ENCODE data around the gene NADK. TPM values are rescaled to one million over a fixed set of nuclear protein-coding genes. Genes with fewer than 3 reads are reported as not detected.

NADK gene
- total RNA-seq, 1 donor from 2014 or later: 90.1 TPM

DNA sequence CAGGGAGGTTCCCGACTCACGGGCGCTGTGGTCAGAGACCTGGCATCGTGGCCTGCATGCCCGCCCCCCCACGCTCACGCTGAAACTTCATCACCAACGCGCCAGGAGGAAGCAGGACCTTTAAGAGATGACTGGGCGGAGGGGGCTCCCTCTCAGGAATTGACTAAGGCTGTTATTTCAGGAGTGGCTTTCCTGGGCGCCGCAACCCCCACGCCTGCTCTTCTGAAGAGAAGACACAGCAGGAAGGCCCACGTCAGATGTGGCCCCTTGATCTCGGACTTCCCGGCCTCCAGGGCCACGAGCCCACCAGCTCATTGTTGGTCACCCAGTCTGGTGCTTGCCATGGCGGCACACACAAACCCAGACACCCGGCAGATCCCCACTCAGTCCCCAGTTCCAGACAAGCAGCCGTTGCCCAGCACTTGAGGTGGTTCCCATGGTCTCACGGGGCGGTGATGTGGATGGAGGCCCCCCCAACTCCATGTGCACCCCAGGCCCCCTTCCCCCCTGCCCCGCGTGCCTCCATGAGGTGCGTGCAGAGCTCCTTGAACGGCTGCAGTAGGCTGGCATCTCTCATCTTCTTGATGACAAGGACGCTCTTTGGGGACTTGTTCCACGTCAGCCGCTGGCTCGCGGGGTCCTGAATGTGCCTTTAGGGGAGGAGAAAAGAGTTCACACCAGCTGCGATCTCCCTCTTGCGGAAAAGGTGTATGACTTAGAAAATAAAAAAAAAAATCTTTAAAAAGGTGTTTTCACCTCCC is 21.4 kb downstream of the NADK start:
- H3K36me3 ChIP-seq: peaks cover 0 to 75% of the 10 kb centered on the region in 2 donors
- H3K27me3 ChIP-seq: no peaks in the 10 kb centered on the region
- no peak overlapping the region for H3K27ac ChIP-seq

DNA sequence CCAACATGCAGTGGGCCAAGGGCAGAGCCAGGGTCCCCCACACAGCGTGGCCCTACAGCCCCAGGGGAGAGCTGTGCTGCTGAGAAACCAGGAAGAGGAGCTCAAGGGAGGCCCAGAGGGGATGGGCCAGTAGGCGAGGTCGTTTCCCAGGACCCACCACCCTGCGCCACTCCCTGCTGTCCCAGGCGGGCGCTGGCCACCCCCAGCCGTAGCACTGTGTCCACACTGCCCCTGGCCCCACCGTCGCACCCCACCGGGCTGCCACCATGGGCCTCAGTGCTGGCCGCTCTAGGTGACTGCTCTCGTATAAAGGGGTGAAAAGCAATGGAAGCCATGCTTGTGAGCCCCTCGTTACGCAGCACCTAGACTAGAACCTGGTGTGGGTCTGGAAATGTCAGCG is 22.4 kb downstream of the NADK start:
- H3K27me3 ChIP-seq: no peaks in the 10 kb centered on the region
- no peak for TF ChIP-seq POLR2A (IDR thresholded peaks at IDR 0.05)
- no peak for TF ChIP-seq POLR2AphosphoS5 (IDR thresholded peaks at IDR 0.05; ENCODE audit: insufficient read depth in 1 of 2, low read depth in 1 of 2)
- TF ChIP-seq, protein P1, sequence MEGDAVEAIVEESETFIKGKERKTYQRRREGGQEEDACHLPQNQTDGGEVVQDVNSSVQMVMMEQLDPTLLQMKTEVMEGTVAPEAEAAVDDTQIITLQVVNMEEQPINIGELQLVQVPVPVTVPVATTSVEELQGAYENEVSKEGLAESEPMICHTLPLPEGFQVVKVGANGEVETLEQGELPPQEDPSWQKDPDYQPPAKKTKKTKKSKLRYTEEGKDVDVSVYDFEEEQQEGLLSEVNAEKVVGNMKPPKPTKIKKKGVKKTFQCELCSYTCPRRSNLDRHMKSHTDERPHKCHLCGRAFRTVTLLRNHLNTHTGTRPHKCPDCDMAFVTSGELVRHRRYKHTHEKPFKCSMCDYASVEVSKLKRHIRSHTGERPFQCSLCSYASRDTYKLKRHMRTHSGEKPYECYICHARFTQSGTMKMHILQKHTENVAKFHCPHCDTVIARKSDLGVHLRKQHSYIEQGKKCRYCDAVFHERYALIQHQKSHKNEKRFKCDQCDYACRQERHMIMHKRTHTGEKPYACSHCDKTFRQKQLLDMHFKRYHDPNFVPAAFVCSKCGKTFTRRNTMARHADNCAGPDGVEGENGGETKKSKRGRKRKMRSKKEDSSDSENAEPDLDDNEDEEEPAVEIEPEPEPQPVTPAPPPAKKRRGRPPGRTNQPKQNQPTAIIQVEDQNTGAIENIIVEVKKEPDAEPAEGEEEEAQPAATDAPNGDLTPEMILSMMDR (IDR thresholded peaks at IDR 0.05): no peak
- DNase-seq (ENCODE audit: extremely low spot score in 2 of 2): no peak
- no peaks in the 10 kb centered on the region for H3K9me3 ChIP-seq
- H3K4me3 ChIP-seq: no peak overlapping the region
- H3K4me1 ChIP-seq: peaks cover 16% of the 10 kb centered on the region
- H3K27ac ChIP-seq: no peak overlapping the region
- peaks cover 0 to 65% of the 10 kb centered on the region in 2 donors for H3K36me3 ChIP-seq
- intact Hi-C loops (cut with DNase I): no loop called here

More for the DNA sequence above, 21.4 kb downstream of the NADK start:
- intact Hi-C loops (cut with DNase I): no loop called here
- H3K9me3 ChIP-seq: no peaks in the 10 kb centered on the region
- TF ChIP-seq, protein P1 (IDR thresholded peaks at IDR 0.05): no peak
- TF ChIP-seq POLR2AphosphoS5 (IDR thresholded peaks at IDR 0.05; ENCODE audit: insufficient read depth in 1 of 2, low read depth in 1 of 2): no peak
- TF ChIP-seq POLR2A (IDR thresholded peaks at IDR 0.05): no peak
- no peak for DNase-seq (ENCODE audit: extremely low spot score in 2 of 2)
- H3K4me3 ChIP-seq: no peak overlapping the region
- H3K4me1 ChIP-seq: peaks cover 16% of the 10 kb centered on the region

DNA sequence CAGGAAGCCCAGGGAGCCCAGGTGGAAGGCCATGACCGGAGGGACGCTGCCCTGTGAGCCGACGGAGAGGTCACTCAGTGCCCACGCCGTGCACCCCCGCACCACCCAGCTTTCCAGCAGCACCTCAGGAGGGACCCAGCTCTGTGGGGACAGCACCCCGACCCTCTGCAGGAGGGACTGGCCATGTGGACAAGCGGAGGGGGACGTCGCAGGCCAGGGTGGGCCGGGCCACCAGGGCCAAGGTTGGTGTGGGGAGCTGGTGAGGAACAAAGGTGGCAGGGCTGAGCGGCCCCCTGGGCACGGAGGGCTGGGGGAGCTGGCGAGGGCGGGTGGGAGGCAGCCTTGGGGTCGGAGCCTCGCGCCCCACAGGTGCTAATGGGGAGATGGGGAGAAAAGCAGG is 22.8 kb downstream of the NADK start:
- Histone ChIP-seq H3K4me3 (no peak overlapping the region), H3K27ac (no peak overlapping the region), H3K36me3 (peaks cover 0 to 61% of the 10 kb centered on the region in 2 donors), H3K27me3 (no peaks in the 10 kb centered on the region), H3K9me3 (no peaks in the 10 kb centered on the region), H3K4me1 (peaks cover 16% of the 10 kb centered on the region)
- TF ChIP-seq POLR2AphosphoS5 (IDR thresholded peaks at IDR 0.05; ENCODE audit: insufficient read depth in 1 of 2, low read depth in 1 of 2) (no peak), POLR2A (IDR thresholded peaks at IDR 0.05) (no peak)
- TF ChIP-seq, protein P1 (IDR thresholded peaks at IDR 0.05): no peak
- intact Hi-C loops (cut with DNase I): no loop called here
- DNase-seq (ENCODE audit: extremely low spot score in 2 of 2): no peak

DNA sequence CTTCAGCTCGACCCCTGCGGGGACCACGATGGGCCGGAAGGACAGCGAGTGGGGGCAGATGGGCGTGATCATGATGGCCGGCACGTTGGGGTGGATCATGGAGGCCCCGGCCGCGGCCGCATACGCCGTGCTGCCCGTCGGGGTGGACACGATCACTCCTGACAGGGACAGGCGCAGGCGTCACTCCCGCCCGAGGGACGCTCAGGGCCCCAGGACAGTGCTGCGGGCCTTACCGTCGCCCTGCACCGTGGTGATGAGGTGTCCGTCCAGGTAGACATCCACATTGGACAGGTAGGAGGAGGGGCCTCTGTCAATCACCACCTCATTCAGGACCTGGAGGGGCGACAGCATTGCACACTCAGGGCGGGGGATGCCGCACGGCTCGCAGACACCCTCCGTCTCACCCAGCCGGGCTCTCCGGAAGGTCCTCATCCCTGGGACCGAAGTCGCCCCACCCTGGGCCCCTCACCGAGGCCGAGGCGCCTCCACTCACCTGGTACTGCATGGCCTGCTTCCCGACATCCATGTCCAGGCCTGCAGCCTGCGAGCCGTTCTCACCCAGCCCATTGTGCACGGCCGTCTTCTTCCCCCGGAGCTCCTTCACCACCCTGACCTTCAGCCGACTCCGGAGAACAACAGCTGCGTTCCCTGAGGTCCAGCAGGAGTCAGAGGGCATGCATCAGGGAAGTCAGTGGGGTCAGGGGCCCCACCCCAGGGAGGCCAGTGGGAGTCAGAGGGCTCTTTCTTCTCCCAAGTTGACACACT is 24.0 kb downstream of the NADK start:
- H3K4me3 ChIP-seq: no peak overlapping the region
- no peaks in the 10 kb centered on the region for H3K9me3 ChIP-seq
- peaks cover 0 to 49% of the 10 kb centered on the region in 2 donors for H3K36me3 ChIP-seq
- H3K27me3 ChIP-seq: no peaks in the 10 kb centered on the region
- intact Hi-C loops (cut with DNase I): no loop called here
- DNase-seq (ENCODE audit: extremely low spot score in 2 of 2): no peak
- no peak overlapping the region for H3K27ac ChIP-seq
- H3K4me1 ChIP-seq: peaks cover 14% of the 10 kb centered on the region
- TF ChIP-seq POLR2A (IDR thresholded peaks at IDR 0.05): no peak
- TF ChIP-seq, protein P1 (IDR thresholded peaks at IDR 0.05): no peak
- no peak for TF ChIP-seq POLR2AphosphoS5 (IDR thresholded peaks at IDR 0.05; ENCODE audit: insufficient read depth in 1 of 2, low read depth in 1 of 2)

All from vagina (tissue), 2 donors.